Esophagus squamous epithelium (tissue), 5 donors: Measurements from ENCODE around the gene COL1A1. TPM values are rescaled to one million over a fixed set of nuclear protein-coding genes. Genes with fewer than 3 reads are reported as not detected.

Experiments used
- DNase-seq: peaks from one replicate; lab custom pipeline; 2025; lab: John Stamatoyannopoulos, UW
- H3K27ac ChIP-seq, 4 donors: fragments of 200-600 bp; sonication (generic); one replicate each; pipeline ENCODE4 v1.5.1; 2016 to 2019; ENCODE audit warnings: mild to moderate bottlenecking in 1 of 4
- H3K27me3 ChIP-seq, 4 donors: fragments of 200-600 bp; sonication (generic); 1 replicate in 3 of 4; 2 replicates in 1 of 4; pipeline versions ENCODE4 v1.5.1 to v1.6.0; 2017 to 2021; ENCODE audit warnings: antibody characterized with exemption in 1 of 4
- H3K36me3 ChIP-seq, 3 donors: fragments of 200-600 bp; sonication (generic); one replicate each; pipeline ENCODE4 v1.5.1; 2016 to 2019
- H3K4me1 ChIP-seq, 3 donors: fragments of 200-600 bp; sonication (generic); one replicate each; pipeline ENCODE4 v1.5.1; 2017 to 2019
- H3K4me3 ChIP-seq, 4 donors: fragments of 200-600 bp; sonication (generic); 1 replicate in 3 of 4; 2 replicates in 1 of 4; pipeline ENCODE4 v1.5.1; 2016 to 2019; ENCODE audit warnings: mild to moderate bottlenecking in 2 of 4, moderate library complexity in 1 of 4
- H3K9me3 ChIP-seq, 3 donors: fragments of 200-600 bp; sonication (generic); one replicate each; pipeline ENCODE4 v1.5.1; 2016 to 2019
- POLR2A ChIP-seq, 4 donors: fragments of 450-650 bp; IDR thresholded peaks; one replicate each; pipeline ENCODE4 v1.6.1; 2017; ENCODE audit warnings: antibody characterized with exemption in 4 of 4, mild to moderate bottlenecking in 4 of 4, moderate library complexity in 3 of 4
- WGBS, 2 donors: methylation state at CpG; one replicate each; pipeline ENCODE4 v1.1.5; 2018; 5-methylcytosine and 5-hydroxymethylcytosine counted together
- intact Hi-C: fragments of 100-400 bp; cut with DNase I; formaldehyde crosslinking; loops from one replicate; pipeline ENCODE4 v1.15.0; 2022
- total RNA-seq, 4 donors: library from RNA; depleted of rRNA; stranded (reverse); fragments of >200 nt; gene quantifications; one replicate each; pipeline ENCODE4 v1.1.0, GENCODE V29; 2016
- TF ChIP-seq, protein P1 (sequence below), 6 experiments: fragments of 450-650 bp in 4 of 6; fragments of 200-600 bp in 2 of 6; sonication (generic) in 2 of 6; IDR thresholded peaks; one replicate each; pipeline ENCODE4 v1.5.1; 2016 to 2019; ENCODE audit warnings: antibody characterized with exemption in 6 of 6, mild to moderate bottlenecking in 4 of 6, moderate library complexity in 4 of 6
- donor health status: DM: yes; HTN: yes; CAD: no.

Gene COL1A1
- total RNA-seq, 4 donors from 2014 or later: 12.4 to 20.8 (median 19.7) TPM

DNA sequence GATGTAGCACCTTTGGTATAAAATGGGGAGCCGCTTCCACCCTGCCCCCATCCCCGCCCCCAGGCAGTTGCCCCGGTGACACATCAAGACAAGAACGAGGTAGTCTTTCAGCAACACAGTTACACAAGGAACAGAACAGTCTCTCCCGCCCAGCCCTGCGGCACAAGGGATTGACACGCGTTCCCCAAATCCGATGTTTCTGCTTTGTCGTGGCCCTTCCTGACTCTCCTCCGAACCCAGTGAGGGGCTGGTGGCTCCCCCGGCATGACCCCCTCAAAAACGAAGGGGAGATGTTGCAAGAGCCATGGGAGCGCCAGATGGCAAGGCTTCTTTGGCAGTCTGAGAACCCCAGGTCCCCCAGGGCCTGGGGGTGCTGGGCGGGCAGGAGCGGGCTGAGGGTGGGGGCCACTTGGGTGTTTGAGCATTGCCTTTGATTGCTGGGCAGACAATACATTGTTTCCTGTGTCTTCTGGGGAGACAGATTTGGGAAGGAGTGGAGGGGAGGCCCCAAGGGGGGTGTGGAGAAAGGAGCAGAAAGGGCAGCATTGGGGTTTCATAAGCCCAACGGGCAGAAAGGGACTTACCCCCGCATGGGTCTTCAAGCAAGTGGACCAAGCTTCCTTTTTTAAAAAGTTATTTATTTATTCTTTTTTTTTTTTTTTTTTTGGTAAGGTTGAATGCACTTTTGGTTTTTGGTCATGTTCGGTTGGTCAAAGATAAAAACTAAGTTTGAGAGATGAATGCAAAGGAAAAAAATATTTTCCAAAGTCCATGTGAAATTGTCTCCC is 16.6 kb downstream of the COL1A1 start:
- Histone ChIP-seq H3K36me3 (peaks cover 0 to 44% (median 0%) of the 10 kb centered on the region in 3 donors), H3K4me3 (no peak overlapping the region), H3K27ac (peak overlapping the region; percentile 60 to 81 (median 72)), H3K9me3 (no peaks in the 10 kb centered on the region), H3K4me1 (peaks cover 9 to 45% (median 20%) of the 10 kb centered on the region in 3 donors), H3K27me3 (no peaks in the 10 kb centered on the region)
- intact Hi-C loops: no loop called here
- 28 to 36% methylated on average over 6 to 17 of the region's 19 CpGs for WGBS, 2 donors
- TF ChIP-seq POLR2A (IDR thresholded peaks at IDR 0.05): no peak
- TF ChIP-seq, protein P1, sequence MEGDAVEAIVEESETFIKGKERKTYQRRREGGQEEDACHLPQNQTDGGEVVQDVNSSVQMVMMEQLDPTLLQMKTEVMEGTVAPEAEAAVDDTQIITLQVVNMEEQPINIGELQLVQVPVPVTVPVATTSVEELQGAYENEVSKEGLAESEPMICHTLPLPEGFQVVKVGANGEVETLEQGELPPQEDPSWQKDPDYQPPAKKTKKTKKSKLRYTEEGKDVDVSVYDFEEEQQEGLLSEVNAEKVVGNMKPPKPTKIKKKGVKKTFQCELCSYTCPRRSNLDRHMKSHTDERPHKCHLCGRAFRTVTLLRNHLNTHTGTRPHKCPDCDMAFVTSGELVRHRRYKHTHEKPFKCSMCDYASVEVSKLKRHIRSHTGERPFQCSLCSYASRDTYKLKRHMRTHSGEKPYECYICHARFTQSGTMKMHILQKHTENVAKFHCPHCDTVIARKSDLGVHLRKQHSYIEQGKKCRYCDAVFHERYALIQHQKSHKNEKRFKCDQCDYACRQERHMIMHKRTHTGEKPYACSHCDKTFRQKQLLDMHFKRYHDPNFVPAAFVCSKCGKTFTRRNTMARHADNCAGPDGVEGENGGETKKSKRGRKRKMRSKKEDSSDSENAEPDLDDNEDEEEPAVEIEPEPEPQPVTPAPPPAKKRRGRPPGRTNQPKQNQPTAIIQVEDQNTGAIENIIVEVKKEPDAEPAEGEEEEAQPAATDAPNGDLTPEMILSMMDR (IDR thresholded peaks at IDR 0.05): no peak
- no peak for DNase-seq

DNA sequence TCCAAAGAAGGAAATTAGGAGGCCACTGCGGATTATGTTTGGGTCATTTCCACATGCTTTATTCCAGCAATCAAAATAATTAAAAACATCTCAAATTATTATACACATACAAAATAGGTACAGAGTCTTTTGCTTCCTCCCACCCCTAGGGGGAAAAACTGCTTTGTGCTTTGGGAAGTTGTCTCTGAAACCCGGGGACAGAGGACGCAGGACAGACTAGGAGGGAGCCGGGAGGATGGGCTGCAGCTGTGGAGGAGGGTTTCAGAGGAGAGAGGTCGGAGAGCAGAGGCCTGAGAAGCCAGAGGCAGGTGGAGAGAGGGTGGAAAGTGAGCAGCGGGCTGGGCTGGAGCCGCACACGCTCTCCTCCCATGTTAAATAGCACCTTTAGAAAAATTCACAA is 17.4 kb downstream of the COL1A1 start:
- Histone ChIP-seq H3K4me3 (no peak overlapping the region), H3K27me3 (no peaks in the 10 kb centered on the region), H3K4me1 (peaks cover 9 to 44% (median 20%) of the 10 kb centered on the region in 3 donors), H3K27ac (peak overlapping the region; percentile 41 to 80 (median 54)), H3K36me3 (peaks cover 0 to 37% (median 0%) of the 10 kb centered on the region in 3 donors), H3K9me3 (no peaks in the 10 kb centered on the region)
- no peak for TF ChIP-seq POLR2A (IDR thresholded peaks at IDR 0.05)
- TF ChIP-seq, protein P1 (IDR thresholded peaks at IDR 0.05): no peak
- 39 to 41% methylated on average over 8 of the region's 8 CpGs for WGBS, 2 donors
- no peak for DNase-seq
- intact Hi-C loops: no loop called here

DNA sequence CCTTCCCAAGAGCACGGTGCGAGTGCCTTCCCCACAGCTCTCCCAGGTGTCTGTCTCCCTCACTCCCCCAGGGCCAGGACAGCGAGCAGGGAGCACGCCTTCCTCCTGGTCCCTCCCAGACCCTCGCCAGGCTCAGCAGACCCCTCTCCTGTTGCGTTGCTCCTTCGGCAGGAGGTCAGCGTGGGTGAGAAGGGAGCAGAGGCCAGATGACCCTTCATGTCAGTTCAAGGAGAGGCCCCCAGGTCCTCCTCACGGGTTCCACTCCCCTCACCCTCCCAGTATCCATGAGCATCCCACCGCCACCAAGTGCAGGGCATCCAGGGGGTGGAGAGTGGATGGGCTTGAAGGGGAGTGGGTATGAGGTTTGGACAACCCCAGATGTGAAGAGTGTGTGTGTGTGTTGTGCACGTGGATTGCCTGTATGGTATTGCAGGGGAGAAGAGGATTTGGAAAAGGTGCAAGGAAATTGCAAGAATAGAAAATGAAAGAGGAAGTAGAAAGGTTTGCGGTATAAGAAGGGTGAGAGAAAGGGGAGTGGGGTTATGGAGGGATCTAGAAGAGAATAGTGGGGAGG is 17.9 kb downstream of the COL1A1 start:
- intact Hi-C loops: no loop called here
- 36 to 40% methylated on average over 5 to 6 of the region's 12 CpGs for WGBS, 2 donors
- peaks cover 13 to 49% (median 24%) of the 10 kb centered on the region in 3 donors for H3K4me1 ChIP-seq
- H3K27ac ChIP-seq: peak overlapping the region; percentile 41 to 80 (median 54)
- H3K9me3 ChIP-seq: no peaks in the 10 kb centered on the region
- H3K27me3 ChIP-seq: no peaks in the 10 kb centered on the region
- DNase-seq: no peak
- no peak overlapping the region for H3K4me3 ChIP-seq
- peaks cover 0 to 31% (median 0%) of the 10 kb centered on the region in 3 donors for H3K36me3 ChIP-seq
- TF ChIP-seq POLR2A (IDR thresholded peaks at IDR 0.05): no peak
- TF ChIP-seq, protein P1 (IDR thresholded peaks at IDR 0.05): no peak

DNA sequence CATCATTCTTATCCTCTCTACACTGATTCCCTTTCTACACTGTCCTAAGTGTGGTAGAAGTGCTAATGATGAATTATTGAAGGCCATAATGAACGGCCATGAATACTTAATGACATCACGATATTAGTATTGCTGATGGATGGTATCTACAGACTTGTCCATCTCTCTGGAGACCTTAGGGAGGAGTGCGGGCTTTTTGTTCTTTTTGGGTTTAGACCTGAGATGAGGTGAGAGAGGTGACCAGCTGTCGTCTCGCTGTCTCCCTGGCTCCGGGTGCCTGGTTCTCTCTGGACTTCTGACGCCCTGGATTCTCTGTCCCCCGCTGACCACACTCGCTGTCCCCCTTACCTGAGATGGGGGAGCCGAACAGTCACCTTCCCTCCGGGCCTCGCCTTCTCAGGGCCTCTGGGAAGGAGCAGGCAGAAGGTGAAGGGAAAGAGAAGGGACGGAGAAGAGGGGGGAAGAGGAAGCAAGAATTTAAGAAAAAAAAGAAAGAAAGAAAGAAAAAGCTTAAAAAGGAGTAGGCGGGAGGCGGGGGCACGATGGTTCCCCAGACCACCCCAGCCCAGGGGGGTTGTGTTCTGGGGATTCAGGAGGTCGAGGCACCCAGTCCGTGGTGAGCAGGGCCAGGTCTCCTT is 18.5 kb downstream of the COL1A1 start:
- WGBS, 2 donors: 71 to 86% methylated on average over 12 to 13 of the region's 18 CpGs
- Histone ChIP-seq H3K4me3 (no peak overlapping the region), H3K27me3 (no peaks in the 10 kb centered on the region), H3K4me1 (peaks cover 19 to 55% (median 30%) of the 10 kb centered on the region in 3 donors), H3K27ac (peak overlapping the region; percentile 41 to 80 (median 54)), H3K36me3 (peaks cover 0 to 25% (median 0%) of the 10 kb centered on the region in 3 donors), H3K9me3 (no peaks in the 10 kb centered on the region)
- intact Hi-C loops: no loop called here
- TF ChIP-seq POLR2A (IDR thresholded peaks at IDR 0.05): no peak
- TF ChIP-seq, protein P1 (IDR thresholded peaks at IDR 0.05): no peak
- DNase-seq: no peak
